SKM-1 (cell line): Measurements from ENCODE around the gene TM7SF2.

Source experiments
- DNase-seq: peaks from one replicate; lab custom pipeline; 2025; ENCODE audit not compliant: unreplicated experiment; lab: John Stamatoyannopoulos, UW

The TM7SF2 gene

GRCh38 chr11:65111744-65112545, at the start of gene TM7SF2:
TSS of gene TM7SF2 (plus strand) at chr11:65111872. CDS start at chr11:65112016, 144 bp downstream.
- no peak for DNase-seq

- no peak for DNase-seq
These were observed 48.1 kb upstream of the TM7SF2 start for GRCh38 chr11:65063532-65063931.

DNA sequence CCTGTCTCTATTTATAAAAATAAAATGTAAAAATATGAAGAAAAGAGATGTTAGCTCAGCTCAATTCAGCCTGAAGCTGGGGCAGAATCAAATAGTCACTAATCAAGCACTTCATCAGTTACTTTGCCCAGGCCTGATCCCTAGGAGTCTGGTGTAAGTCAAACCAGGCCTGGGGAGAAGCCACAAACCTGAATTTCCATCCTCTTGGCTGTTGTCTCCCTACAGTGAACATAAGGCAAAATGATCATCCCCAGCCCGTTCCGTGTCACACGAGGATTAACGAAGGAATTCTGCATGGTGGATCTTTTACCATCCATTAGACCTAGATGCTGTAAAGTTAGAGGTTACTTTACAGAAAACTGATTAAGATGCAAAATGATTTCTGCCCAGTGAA, 46.8 kb upstream of the TM7SF2 start:
- no peak for DNase-seq

- DNase-seq: no peak
These were observed 45.8 kb upstream of the TM7SF2 start for GRCh38 chr11:65065851-65066250.

- no peak for DNase-seq
These were observed 45.4 kb upstream of the TM7SF2 start for GRCh38 chr11:65066315-65066714.

- DNase-seq: no peak
These were observed 44.8 kb upstream of the TM7SF2 start for GRCh38 chr11:65066805-65067291.

DNA sequence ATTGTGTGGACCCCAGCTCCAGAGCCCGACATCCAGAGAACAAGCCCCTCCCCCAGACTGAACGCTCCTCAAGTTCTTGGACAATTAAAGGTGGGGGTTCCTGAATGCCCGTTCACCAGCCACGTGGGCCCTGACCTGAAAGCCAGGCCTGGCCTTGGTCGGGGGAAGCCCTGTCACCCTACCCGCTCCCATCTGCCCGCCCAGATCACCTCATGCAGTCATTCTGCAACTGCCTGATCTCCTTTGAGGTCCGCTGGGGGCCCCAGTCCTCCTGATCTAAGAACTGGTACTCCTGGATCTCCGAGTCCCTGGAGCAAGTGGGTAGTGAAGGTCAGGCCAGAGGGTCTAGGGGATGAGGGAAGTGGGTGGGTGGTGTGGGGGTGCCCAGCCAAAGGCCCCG, 44.2 kb upstream of the TM7SF2 start:
- DNase-seq: no peak

- DNase-seq: peak; percentile 34
These were observed 42.5 kb upstream of the TM7SF2 start for GRCh38 chr11:65069217-65069616.

- DNase-seq: no peak
These were observed 39.6 kb upstream of the TM7SF2 start for GRCh38 chr11:65071907-65072630.

- DNase-seq: no peak
These were observed 39.1 kb upstream of the TM7SF2 start for GRCh38 chr11:65072631-65072966.

DNA sequence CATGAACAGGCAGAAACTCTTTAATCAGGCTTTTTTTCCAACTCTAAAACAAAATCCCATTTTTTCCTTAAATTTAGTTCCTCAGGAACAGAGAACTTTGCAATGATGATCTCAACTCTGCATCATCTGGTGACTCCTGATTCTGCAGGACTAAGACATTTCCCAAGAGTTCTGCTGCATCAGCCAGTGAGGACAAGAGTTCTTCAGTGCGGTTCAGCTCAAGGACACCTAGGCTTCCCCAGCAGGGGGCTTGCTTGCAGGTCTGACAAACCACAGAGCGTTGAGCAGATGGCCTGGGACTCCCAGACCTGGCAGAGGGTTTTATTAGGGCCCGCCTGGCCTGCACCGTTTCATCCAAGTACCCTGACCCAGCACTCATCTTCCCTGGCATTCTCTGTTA, 34.2 kb upstream of the TM7SF2 start:
- DNase-seq: no peak

DNA sequence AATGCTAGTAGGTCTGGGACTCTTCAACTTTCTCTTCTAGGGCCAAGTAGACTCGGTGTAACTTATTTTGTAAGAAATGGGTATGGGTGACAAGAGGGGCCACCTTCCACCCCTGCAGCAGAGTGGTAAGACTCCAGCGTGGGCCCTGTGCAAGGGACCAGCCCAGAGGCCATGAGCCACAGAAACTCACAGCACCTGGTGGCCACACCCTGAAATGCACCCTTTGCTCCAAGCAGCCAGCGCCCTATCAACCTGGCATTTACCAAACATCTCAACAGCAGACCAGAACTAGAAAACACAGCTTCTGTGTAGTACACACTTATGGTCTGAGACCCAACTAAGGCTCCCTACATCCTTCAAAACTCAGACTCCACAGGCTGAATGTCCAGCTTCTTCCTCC, 33.5 kb upstream of the TM7SF2 start:
- DNase-seq: peak; percentile 19

GRCh38 chr11:65078786-65079342, 32.8 kb upstream of the TM7SF2 start:
- no peak for DNase-seq

GRCh38 chr11:65083134-65083833, 28.4 kb upstream of the TM7SF2 start:
- no peak for DNase-seq

GRCh38 chr11:65083834-65084597, 27.7 kb upstream of the TM7SF2 start, which contains the start of the genes CDCA5 and ZFPL1:
TSS of gene CDCA5 (minus strand) at chr11:65084040. CDS start at chr11:65083978, 62 bp downstream.
TSS of gene ZFPL1 (plus strand) at chr11:65084222. CDS start at chr11:65084699, 477 bp downstream.
- peak; percentile 94 for DNase-seq

GRCh38 chr11:65084598-65085375, 26.9 kb upstream of the TM7SF2 start:
- no peak for DNase-seq

GRCh38 chr11:65085446-65085845, 26.2 kb upstream of the TM7SF2 start:
- DNase-seq: no peak

DNA sequence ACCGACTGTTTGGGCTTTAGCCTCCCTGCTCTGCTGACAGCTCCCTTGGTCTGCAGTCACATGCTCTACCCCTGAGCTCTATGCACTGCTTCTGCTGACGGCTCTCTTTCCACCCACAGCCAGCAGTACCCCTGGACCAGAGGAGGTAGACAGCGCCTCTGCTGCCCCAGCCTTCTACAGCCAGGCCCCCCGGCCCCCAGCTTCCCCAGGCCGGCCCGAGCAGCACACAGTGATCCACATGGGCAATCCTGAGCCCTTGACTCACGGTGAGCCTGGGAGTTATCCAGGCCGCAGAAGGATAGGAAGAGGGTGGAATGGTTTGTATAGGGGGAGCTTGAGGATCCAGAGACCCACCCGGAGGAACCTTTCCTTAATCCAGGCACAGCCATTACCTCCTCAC, 24.9 kb upstream of the TM7SF2 start:
- DNase-seq: no peak

- no peak for DNase-seq
These were observed 24.5 kb upstream of the TM7SF2 start for GRCh38 chr11:65087216-65087615.

- DNase-seq: no peak
These were observed 23.8 kb upstream of the TM7SF2 start for GRCh38 chr11:65087827-65088226.
